Measurements from ENCODE around the gene SLC38A4.

- TF ChIP-seq, protein P1, sequence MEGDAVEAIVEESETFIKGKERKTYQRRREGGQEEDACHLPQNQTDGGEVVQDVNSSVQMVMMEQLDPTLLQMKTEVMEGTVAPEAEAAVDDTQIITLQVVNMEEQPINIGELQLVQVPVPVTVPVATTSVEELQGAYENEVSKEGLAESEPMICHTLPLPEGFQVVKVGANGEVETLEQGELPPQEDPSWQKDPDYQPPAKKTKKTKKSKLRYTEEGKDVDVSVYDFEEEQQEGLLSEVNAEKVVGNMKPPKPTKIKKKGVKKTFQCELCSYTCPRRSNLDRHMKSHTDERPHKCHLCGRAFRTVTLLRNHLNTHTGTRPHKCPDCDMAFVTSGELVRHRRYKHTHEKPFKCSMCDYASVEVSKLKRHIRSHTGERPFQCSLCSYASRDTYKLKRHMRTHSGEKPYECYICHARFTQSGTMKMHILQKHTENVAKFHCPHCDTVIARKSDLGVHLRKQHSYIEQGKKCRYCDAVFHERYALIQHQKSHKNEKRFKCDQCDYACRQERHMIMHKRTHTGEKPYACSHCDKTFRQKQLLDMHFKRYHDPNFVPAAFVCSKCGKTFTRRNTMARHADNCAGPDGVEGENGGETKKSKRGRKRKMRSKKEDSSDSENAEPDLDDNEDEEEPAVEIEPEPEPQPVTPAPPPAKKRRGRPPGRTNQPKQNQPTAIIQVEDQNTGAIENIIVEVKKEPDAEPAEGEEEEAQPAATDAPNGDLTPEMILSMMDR (IDR thresholded peaks at IDR 0.05; ENCODE audit: poor library complexity): no peak
- TF ChIP-seq EZH2 (IDR thresholded peaks at IDR 0.05; ENCODE audit: borderline replicate concordance): no peak
- TF ChIP-seq EZH2phosphoT487 (IDR thresholded peaks at IDR 0.05; ENCODE audit: low read depth, severe bottlenecking, unreplicated experiment): no peak
Observed at GRCh38 chr12:46771268-46771827, 54.4 kb downstream of the SLC38A4 start.
